Cardiac muscle cell (in vitro differentiated cells and primary cell): ENCODE results near the gene MGME1. TPM values are rescaled to one million over a fixed set of nuclear protein-coding genes. Genes with fewer than 3 reads are reported as not detected.
"Not testable (repeated sequence)": the region's sequence is repeated elsewhere in the genome, so short reads cannot be mapped to it uniquely, and the experiment has no call there.

ENCODE experiments used
- DNase-seq, 2 donors: peaks; one replicate each; pipeline versions ENCODE4 v3.0.0 to v3.0.0-alpha.2; 2010 to 2017; ENCODE audit warnings: low read depth in 1 of 2, low spot score in 1 of 2
- H3K27ac ChIP-seq: fragments of 200-600 bp; sonication (generic); 2 replicates; pipeline ENCODE4 v1.5.1; 2016
- H3K27me3 ChIP-seq: fragments of 200-600 bp; sonication (generic); 2 replicates; pipeline ENCODE4 v1.6.0; 2016; ENCODE audit warnings: control low read depth
- H3K36me3 ChIP-seq: fragments of 200-600 bp; sonication (generic); 2 replicates; pipeline ENCODE4 v1.5.1; 2016; ENCODE audit warnings: control low read depth
- H3K4me1 ChIP-seq: fragments of 200-600 bp; sonication (generic); 2 replicates; pipeline ENCODE4 v1.8.1; 2017; ENCODE audit warnings: low read depth, mild to moderate bottlenecking, mixed run types
- H3K4me3 ChIP-seq: fragments of 200-600 bp; sonication (generic); 2 replicates; pipeline ENCODE4 v1.5.1; 2016; ENCODE audit warnings: mild to moderate bottlenecking
- H3K9me3 ChIP-seq: fragments of 200-600 bp; sonication (generic); 2 replicates; pipeline ENCODE4 v1.5.1; 2017; ENCODE audit warnings: low read depth, mild to moderate bottlenecking, control low read depth
- polyA plus RNA-seq: library from polyadenylated mRNA; unstranded; fragments of >200 nt; fragmentation: Nextera tagmentation; extraction: Ambion mirVana; gene quantifications from 2 replicates; pipeline ENCODE4 v1.2.1, GENCODE V29; 2016
- total RNA-seq: library from RNA; depleted of rRNA; stranded (reverse); fragments of >200 nt; gene quantifications from 2 replicates; pipeline ENCODE4 v1.2.3, GENCODE V29; 2016
- TF ChIP-seq, protein P1 (sequence below): IDR thresholded peaks from 2 replicates; pipeline ENCODE4 v1.5.1; 2012; ENCODE audit warnings: low read depth, mild to moderate bottlenecking, low read length

The MGME1 gene
- total and polyA plus RNA-seq, 2 experiments from 2014 or later: 15.9 to 27.2 TPM

DNA sequence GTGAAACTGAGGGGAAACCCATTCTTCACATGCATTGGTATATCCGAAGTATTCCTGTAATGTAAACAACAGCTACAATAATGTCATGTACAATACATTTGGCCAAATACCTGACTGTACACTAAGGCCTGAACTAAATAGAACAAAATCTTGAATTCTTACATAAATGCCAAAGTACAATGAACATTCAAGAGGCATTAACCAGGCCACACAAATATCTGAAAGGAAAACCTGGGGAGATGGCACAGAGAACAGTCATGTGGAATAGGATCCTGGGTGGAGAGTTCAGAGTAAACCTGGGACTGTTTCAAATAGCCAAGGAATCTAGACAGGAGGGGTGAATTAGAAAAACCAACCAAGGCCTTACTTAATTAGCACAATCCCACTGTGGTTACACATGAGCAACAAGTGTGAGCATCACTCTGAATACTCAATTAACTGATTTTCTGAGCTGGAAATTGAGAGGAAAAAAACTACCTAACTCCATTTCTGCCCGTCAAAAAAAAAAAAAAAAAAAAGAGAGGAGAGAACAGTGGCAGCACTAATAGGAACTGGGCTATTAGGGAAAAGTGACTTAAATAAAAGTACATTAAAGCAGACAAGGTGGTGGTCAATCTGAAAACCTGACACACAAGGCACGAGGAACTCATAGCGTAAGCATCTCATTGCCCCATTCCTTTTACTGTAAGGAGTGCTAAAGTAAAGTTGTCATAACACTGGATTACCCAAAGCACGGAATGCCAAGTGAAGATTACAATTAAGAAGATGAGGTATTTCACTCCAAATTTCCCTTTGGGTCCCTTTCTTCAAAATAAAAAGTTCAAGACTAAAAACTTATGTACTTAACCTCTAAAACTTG is 11.1 kb upstream of the MGME1 start:
- Histone ChIP-seq H3K9me3 (no peaks in the 10 kb centered on the region), H3K4me3 (no peak overlapping the region), H3K27me3 (no peaks in the 10 kb centered on the region), H3K36me3 (peaks cover 22% of the 10 kb centered on the region), H3K4me1 (peaks cover 23% of the 10 kb centered on the region), H3K27ac (peak overlapping the region; percentile 85)
- peak in 1 of 2 donors; percentile 41 for DNase-seq
- TF ChIP-seq, protein P1, sequence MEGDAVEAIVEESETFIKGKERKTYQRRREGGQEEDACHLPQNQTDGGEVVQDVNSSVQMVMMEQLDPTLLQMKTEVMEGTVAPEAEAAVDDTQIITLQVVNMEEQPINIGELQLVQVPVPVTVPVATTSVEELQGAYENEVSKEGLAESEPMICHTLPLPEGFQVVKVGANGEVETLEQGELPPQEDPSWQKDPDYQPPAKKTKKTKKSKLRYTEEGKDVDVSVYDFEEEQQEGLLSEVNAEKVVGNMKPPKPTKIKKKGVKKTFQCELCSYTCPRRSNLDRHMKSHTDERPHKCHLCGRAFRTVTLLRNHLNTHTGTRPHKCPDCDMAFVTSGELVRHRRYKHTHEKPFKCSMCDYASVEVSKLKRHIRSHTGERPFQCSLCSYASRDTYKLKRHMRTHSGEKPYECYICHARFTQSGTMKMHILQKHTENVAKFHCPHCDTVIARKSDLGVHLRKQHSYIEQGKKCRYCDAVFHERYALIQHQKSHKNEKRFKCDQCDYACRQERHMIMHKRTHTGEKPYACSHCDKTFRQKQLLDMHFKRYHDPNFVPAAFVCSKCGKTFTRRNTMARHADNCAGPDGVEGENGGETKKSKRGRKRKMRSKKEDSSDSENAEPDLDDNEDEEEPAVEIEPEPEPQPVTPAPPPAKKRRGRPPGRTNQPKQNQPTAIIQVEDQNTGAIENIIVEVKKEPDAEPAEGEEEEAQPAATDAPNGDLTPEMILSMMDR: no peak

DNA sequence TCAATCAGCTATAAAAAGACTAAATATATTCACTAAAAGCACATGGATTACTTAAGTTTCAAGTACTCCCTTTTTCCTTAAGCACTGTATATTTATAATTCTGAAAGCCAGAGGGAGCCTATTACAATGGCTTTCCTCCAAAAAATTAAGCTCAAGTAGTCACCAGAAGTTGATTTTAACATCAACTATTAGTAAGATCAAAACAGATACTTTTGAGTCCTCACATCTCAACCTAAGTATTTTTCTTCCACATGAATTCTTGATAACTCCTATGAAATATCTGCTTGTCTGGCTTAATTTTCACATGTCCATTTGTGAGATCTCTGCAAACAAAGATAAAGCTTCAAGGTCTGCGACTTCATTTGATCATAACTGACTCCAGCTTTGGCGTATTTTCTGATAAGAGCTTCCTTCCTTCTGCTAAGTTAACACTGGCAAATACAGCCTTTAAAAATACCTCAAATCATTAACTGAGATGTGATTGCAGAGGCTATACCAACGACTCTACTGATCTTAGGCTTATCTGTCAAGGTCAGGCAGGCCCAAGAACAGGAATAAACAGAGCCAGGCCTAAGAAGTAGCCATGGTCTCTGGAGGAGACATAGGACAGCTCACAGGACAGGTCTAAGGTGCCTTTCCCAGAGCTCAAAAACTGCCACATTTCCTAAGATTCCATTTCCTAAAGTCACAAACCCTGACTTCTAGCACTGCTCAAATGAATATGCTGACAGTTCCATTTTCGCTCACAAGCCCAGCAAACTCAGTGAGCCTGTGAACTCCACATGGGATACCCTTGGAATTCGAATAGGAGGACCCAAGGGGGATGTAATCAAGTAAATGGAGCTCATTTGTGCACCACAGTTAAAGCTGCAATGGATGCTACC is 10.2 kb upstream of the MGME1 start:
- Histone ChIP-seq H3K27ac (peak overlapping the region; percentile 85), H3K4me3 (no peak overlapping the region), H3K27me3 (no peaks in the 10 kb centered on the region), H3K4me1 (peaks cover 24% of the 10 kb centered on the region), H3K9me3 (no peaks in the 10 kb centered on the region), H3K36me3 (peaks cover 15% of the 10 kb centered on the region)
- peak in 1 of 2 donors; percentile 40 for DNase-seq
- TF ChIP-seq, protein P1: peak; percentile 16

DNA sequence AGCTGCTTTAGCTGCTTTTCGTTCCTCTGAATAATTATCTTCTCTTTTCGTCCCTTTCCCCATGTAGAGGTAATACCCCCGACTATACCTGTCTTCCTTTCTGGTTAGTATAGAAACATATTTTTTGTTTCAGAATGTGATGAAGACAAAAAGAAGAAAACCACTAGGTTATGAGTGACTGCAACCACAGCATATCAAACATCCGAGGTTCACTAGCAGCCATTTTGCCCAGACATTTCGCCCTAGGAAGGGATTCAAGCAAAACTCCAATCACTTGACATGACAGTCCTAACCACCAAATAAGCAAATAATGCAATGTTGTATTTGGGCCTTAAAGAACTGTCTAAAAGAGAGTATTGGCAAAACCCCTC is 9.6 kb upstream of the MGME1 start:
- no peaks in the 10 kb centered on the region for H3K27me3 ChIP-seq
- DNase-seq: no peak
- H3K27ac ChIP-seq: peak overlapping the region; percentile 85
- TF ChIP-seq, protein P1: no peak
- H3K36me3 ChIP-seq: peaks cover 9% of the 10 kb centered on the region
- no peak overlapping the region for H3K4me3 ChIP-seq
- peaks cover 24% of the 10 kb centered on the region for H3K4me1 ChIP-seq
- no peaks in the 10 kb centered on the region for H3K9me3 ChIP-seq

DNA sequence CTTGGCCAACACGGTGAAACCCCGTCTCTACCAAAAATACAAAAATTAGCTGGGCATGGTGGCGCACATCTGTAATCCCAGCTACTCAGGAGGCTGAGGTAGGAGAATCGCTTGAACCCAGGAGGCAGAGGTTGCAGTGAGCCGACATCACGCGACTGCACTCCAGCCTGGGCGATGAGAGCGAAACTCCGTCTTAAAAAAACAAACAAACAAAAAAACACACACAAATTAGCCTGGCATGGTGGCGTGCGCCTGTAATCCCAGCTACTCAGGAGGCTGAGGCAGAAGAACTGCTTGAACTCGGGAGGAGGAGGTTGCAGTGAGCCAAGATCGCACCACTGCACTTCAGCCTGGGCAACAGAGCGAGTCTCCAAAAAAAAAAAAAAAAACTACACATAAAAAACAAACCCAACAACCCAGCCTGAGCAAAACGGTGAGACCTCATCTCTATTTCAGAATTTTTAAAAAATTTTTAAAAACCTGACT is 8.4 kb upstream of the MGME1 start:
- peaks cover 35% of the 10 kb centered on the region for H3K4me1 ChIP-seq
- H3K36me3 ChIP-seq, DNase-seq, H3K4me3 ChIP-seq, H3K27ac ChIP-seq, H3K9me3 ChIP-seq, H3K27me3 ChIP-seq: not testable (repeated sequence)

DNA sequence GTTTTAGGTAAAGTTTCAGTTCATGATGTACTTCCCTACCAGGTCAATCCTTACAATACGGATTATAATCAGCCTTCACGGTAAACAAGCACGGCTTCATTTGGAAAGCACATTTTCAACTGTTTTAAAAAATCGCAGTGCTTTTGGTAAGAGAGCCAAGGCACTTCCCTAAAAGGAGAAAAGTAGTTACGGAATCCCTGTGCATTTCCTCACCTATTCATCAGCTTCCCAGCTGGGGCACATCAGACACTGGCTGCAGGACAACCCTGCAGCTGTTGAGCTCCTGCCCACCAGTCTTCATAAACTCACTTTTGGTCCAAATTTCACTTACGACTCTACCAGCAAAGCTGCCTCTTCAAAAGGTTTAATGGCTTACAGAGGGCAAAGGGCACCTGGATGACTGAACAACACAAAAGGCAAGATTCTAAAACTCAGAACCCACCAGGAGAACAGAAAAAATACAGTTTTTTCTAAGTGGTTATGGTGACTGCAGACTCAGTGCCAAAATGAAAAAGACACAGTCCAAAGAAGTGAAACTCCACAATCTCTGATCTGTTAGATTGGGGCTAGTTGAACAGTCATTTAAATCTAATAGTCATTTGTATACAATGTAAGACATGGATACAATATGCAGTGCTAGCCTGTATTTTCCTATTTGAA is 7.8 kb upstream of the MGME1 start:
- peaks cover 41% of the 10 kb centered on the region for H3K4me1 ChIP-seq
- no peaks in the 10 kb centered on the region for H3K27me3 ChIP-seq
- TF ChIP-seq, protein P1: no peak
- peak overlapping the region; percentile 37 for H3K27ac ChIP-seq
- H3K9me3 ChIP-seq: no peaks in the 10 kb centered on the region
- H3K4me3 ChIP-seq: no peak overlapping the region
- no peaks in the 10 kb centered on the region for H3K36me3 ChIP-seq
- DNase-seq: peak in 1 of 2 donors; percentile 90
